HG03354 (cell line): Measurements from ENCODE around the gene BAHD1.
A peak's percentile ranks its signal among the peaks of the same experiment; 100 is the strongest.

Source experiments
- ATAC-seq: cut with Tn5 transposase; IDR thresholded peaks from one replicate; pipeline ENCODE4 v1.9.1; 2021; ENCODE audit warnings: mild to moderate bottlenecking; ENCODE audit not compliant: unreplicated experiment, poor library complexity, severe bottlenecking

The BAHD1 gene

DNA sequence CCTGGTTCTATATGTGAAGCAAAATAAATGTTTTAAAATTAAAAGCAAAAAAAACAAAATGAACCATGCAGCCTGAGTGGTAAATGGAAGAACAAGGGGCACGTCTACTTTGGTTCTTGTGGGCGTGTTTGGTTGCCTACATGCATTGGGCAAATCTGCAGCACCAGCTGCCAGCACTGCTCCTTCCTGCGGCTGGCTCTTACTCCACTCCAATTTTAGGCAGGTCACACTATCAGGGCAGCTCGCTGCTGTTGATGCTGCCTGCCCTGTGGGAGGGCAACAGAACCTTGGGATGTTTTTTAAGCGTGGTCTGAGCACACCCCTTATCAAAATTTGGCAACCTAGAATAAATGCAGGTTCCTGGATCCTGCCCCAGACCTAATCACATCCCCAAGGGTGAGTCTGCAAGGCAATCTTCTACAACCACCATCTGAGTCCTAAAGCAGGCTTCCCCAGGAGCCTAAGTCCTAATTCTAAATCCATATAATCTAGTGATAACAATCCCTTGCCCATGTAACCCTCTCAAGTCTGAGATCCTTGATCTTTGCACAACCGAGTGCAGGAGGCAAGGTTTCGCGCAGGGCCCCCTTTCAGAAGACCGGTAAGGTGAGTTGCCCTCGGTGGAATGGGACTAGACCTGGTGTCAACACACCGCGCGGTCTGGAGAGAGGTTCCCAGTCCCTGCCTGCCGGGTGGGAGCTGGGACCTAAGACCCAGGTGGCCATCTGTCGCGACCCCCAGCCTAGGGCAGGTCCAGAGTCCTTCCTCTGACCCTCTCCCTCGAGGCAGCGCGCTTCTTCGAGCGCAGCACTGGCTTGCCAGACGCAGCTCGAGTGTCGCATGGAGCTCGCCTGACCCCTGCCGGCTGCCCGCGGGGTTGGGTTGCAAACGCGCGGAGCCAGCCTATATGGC lies 19.3 kb upstream of the BAHD1 start:
- peak; percentile 85 for ATAC-seq

DNA sequence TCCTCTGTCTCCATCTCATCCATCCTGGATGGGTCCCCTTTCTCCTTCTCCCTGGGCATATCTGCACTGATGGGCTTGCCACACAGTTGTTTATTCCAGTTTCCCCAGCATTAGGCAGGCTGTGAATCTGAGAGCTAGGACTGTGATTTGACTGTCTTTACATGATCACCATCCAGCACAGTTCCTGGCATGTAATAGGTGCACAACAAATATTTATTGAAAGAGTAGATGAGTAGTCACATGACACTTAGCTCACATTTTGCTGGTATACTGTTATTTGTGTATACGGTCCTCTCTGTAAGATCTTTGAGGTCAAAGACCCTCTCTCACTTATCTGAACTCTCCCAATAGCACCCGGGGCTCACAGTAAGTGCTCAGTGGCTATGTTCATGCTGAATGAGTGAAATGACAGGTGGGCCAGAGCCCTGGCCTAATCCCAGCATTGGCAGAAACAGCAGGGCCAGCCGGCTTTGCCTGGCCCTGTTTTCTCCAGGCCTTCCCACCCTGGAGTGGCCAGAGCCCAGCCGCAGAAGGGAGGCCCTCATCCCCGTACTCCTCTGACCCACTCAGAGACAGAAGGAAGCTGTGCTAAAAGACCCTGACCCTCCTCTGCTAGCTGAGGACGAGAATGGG lies 16.2 kb upstream of the BAHD1 start:
- ATAC-seq: no peak

GRCh38 chr15:40425681-40426080 lies 15.1 kb upstream of the BAHD1 start:
- no peak for ATAC-seq

GRCh38 chr15:40427188-40427587 lies 13.6 kb upstream of the BAHD1 start:
- no peak for ATAC-seq

DNA sequence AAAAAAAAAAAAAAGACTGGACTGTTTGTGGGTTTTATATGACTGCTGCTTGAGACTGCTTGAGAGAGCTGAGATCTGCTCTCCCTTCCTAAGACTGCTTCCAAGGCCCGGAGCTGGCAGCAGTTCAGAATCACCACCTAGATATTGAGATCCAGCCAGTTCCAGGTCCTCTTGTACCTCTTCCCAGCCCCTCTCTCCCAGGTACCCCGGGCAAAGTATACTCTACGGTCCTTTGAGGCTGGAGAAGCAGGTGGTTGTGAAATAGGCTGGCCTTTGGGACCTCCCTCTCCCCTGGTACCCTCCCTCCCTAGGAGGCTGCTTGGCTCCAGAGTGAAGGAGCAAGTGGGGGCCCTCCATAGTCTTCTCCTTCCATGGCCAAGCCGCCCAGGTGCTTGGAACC lies 12.6 kb upstream of the BAHD1 start:
- ATAC-seq: no peak

DNA sequence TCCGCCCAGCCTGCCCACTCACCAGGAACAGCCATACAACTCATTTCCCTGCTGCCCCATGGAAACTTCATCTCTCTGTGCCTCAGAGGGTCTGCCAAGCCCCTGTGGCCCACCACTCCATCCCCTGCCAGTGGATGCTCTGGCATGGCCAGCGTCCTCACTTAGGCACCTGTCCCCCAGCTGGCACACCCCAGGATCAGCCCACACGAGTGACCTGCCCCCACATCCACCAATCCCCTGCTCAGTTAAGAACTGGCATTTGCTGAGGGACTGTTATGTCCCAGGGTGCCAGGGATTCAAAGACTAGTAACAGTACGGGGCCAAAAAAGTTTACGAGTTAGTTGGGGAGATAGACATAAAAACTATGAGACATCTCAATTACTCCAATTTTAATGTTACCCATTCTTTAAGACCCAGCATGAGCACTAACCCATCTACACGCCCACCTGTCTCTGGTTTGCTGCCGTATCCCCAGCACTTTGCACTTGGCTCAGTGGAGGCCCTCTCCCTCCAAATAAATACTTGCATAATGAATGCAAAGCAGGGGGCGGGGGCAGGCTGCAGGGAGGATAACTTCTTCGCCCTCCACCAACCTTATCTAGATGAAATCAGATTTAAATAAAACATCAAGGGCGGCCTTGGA lies 11.6 kb upstream of the BAHD1 start:
- ATAC-seq: no peak

DNA sequence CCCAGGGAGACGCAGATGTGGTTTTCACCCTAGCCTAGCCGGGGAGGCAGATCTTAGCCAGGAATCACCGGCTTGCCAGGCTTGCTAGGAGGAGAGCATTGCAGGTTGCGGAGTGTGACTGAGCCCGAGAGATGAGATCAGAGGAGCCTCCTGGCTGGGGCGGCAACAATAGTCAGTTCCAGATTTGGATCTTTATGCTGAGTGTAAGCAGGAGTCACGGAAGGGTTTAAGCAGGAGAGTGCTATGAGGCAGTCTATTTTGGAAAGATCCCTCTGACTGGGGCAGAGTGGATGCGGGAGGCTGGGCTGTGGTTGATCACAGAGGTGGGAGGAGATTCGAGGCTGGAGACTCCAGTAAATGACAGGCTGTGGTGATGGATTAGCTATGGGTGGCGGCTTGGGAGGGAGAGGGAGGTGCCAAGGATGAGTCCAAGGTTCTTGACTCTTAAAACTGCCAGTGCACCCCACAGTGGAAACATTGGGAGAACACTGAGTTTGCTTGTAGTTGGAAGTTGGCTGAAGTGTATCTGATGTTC lies 10.4 kb upstream of the BAHD1 start:
- no peak for ATAC-seq

DNA sequence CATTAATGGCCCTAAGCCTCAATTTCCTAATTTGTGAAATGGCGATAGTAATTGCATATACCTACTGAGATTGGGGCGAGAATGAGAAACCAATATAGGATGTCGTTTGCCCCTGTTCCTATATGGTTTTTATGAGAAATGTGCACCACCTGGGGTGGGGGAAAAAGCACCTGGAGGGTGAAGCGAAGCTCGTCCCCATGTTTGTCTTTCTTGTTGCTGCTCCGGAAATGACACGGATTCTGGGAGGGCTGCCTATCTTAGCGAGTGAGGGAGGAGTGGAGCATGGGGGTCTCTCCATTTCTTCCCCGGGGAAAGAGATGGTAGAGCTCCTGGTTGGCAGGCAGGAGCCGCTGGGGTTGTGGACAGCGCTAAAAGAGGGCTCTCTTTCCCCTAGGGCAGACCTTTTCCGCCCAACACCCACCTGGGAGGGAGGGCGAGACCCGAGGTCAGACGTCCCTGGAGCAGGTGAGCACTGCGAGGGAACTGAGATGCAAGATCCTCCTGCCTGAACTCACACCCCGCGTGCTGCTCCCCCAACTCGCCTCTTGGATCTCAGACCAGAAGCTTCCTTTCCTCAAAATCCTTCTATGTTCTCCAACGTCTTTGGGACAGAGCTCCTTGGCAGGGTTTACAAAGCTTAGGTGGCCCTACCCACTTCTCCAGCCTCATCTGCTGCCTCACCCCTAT lies 5.6 kb upstream of the BAHD1 start:
- ATAC-seq: no peak

GRCh38 chr15:40435710-40436089 lies 5.1 kb upstream of the BAHD1 start:
- no peak for ATAC-seq

GRCh38 chr15:40436116-40436891 lies 4.4 kb upstream of the BAHD1 start:
- no peak for ATAC-seq

- no peak for ATAC-seq
These were observed 3.6 kb upstream of the BAHD1 start for GRCh38 chr15:40436892-40437751.

- ATAC-seq: no peak
These were observed 2.7 kb upstream of the BAHD1 start for GRCh38 chr15:40437752-40438687.

- ATAC-seq: no peak
These were observed 2.0 kb upstream of the BAHD1 start for GRCh38 chr15:40438712-40439111.

- no peak for ATAC-seq
These were observed 1.2 kb upstream of the BAHD1 start for GRCh38 chr15:40439461-40439959.

DNA sequence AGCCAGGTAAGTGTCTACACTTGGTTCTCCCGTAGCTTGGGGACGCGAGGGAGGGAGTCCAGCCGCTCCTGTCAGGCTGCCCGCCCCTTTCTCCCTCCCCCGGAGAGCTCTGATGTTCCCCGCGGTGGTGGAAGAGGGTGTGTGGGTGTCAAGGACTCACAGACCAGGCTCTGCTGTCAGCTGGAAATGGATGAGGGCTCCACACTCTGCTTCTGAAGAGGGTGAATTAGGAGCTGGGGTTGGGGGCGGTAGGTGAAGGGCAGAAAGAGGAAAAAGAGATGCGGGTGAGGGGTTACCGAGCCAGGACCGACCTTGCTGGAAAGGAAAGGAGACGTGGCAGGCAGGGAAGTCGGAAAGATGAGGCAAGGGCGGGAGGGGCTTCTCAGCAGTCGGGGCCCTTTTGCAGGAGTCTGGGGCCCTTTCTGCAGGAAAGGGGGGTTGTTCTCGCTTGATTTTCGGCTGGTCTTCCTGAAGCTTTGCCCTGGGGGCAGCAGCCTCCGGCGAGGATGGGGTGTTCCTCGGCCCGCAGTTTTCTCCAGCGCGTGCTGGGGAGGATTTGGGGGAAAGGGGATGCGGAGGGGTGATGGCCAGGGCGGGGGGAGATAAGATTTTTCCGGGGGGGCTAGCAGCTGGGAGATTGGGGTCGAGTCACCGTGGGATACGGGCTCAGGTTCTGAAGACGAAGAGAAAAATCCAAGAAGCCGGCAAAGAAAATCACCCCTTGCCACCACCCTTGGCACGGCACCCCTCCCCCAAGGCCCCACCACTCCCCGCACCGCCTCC lies 602 bp upstream of the BAHD1 start:
- no peak for ATAC-seq
